ENCODE data around the gene EML3. TPM values are rescaled to one million over a fixed set of nuclear protein-coding genes. Genes with fewer than 3 reads are reported as not detected.
A peak's percentile ranks its signal among the peaks of the same experiment; 100 is the strongest.

Gene EML3
- polyA plus RNA-seq, 2 of the 4 experiments (the other 2 are of a cell fraction), result 15.2 to 27.2 TPM

DNA sequence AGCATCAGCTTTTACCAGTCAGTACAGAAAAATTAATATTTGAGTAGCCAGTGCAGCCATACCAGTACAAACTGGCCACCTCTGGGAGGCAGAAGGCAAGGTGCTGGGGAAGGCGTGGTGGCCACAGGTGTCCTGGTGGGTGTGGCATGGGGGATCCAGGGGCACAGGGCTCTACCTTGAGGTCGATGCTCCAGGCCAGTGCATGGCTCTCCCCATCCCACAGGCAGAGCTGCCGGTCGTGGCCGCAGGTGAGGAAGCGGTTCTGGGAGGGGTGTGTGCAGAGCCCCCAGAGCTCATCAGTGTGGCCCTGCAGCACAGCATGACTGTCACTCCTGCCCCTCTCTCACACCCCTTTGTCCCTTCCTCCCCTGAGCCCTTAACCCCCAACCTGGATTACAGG lies 7.1 kb downstream of the EML3 start (continued):
- TF ChIP-seq, protein P1, sequence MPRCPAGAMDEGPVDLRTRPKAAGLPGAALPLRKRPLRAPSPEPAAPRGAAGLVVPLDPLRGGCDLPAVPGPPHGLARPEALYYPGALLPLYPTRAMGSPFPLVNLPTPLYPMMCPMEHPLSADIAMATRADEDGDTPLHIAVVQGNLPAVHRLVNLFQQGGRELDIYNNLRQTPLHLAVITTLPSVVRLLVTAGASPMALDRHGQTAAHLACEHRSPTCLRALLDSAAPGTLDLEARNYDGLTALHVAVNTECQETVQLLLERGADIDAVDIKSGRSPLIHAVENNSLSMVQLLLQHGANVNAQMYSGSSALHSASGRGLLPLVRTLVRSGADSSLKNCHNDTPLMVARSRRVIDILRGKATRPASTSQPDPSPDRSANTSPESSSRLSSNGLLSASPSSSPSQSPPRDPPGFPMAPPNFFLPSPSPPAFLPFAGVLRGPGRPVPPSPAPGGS (IDR thresholded peaks at IDR 0.05), result no peak
- TF ChIP-seq RAD21 (conservative IDR thresholded peaks at IDR 0.05 in 1 of 2, IDR thresholded peaks at IDR 0.05 in 1 of 2) (no peak), CHD2 (IDR thresholded peaks at IDR 0.05; ENCODE audit: low read length, partially characterized antibody) (no peak), BHLHE40 (IDR thresholded peaks at IDR 0.05; ENCODE audit: low read depth, low read length) (no peak), NR3C1 (IDR thresholded peaks at IDR 0.05) (no peak), HEYL (CRISPR knock-in tag; IDR thresholded peaks at IDR 0.05) (no peak)
- TF ChIP-seq, protein P2, sequence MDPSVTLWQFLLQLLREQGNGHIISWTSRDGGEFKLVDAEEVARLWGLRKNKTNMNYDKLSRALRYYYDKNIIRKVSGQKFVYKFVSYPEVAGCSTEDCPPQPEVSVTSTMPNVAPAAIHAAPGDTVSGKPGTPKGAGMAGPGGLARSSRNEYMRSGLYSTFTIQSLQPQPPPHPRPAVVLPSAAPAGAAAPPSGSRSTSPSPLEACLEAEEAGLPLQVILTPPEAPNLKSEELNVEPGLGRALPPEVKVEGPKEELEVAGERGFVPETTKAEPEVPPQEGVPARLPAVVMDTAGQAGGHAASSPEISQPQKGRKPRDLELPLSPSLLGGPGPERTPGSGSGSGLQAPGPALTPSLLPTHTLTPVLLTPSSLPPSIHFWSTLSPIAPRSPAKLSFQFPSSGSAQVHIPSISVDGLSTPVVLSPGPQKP (IDR thresholded peaks at IDR 0.05; ENCODE audit: low read depth, low read length), result no peak

DNA sequence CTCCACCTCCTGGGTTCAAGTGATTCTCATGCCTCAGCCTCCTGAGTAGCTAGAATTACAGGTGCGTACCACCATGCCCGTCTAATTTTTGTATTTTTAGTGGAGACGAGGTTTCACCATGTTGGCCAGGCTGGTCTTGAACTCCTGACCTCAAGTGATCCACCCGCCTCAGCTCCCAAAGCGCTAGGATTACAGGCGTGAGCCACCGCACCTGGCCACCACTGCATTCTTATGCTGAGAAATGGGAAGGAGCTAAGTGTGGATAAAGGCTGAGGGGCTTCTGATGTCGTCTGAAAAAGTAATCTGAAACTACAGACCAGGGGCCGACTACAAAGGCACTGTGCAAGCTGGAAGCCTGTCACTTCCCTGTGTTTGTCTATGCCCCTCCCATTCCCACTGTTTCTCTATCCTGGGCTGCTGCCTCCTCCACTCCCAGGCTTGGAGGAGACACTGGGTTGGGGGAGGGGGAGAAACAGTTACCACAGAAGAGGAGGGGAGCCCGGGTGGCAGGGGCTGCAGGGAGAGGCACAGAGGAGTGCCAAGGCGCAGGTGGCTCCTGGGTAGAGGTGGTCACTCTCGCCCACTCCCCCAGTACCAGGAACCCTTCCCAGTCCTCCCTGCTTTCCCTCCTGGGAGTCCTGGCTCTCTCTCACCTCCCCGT lies 8.0 kb downstream of the EML3 start:
- peak overlapping the region in 1 of 2 experiments; percentile 44; a peak in 2 of 6 replicates for H3K27ac ChIP-seq
- peak in 1 of 2 experiments; percentile 31 for DNase-seq (ENCODE audit: low read depth in 1 of 2, low spot score in 1 of 2)
- H3K9me3 ChIP-seq, result no peaks in the 10 kb centered on the region
- no peak for ATAC-seq
- no peak for FAIRE-seq
- 0 out of 3 replicates have a peak overlapping the region, but pooled peaks have one; percentile 12 for H3K4me2 ChIP-seq
- ChIA-PET CTCF (interaction anchor here (0.8 to 5.1 kb wide), 8 partner anchors 8 to 210 kb away, joined by 3 to 42 read pairs (median 6); partner anchors contain the start of genes EML3, ROM1 and TUT1), POLR2A (interaction anchor here (0.7 to 1.2 kb wide), 2 partner anchors 14 to 67 kb away, joined by 3 to 7 read pairs; partner anchors contain the start of gene LBHD1)
- 67% methylated on average over 13 of the region's 13 CpGs for WGBS (ENCODE audit: missing lambda C conversion rate)
- H3K4me3 ChIP-seq, result no peak overlapping the region
- TF ChIP-seq RFX5 (IDR thresholded peaks at IDR 0.05) (no peak), HEYL (CRISPR knock-in tag; IDR thresholded peaks at IDR 0.05) (no peak), FOSB (CRISPR knock-in tag; IDR thresholded peaks at IDR 0.05) (no peak), FOXS1 (CRISPR knock-in tag; IDR thresholded peaks at IDR 0.05) (no peak), GATA3 (IDR thresholded peaks at IDR 0.05; ENCODE audit: borderline replicate concordance) (no peak), HOXB13 (CRISPR knock-in tag; IDR thresholded peaks at IDR 0.05; ENCODE audit: low read depth) (no peak), EHMT2 (IDR thresholded peaks at IDR 0.05; ENCODE audit: low read depth) (no peak)
- TF ChIP-seq, protein P3, sequence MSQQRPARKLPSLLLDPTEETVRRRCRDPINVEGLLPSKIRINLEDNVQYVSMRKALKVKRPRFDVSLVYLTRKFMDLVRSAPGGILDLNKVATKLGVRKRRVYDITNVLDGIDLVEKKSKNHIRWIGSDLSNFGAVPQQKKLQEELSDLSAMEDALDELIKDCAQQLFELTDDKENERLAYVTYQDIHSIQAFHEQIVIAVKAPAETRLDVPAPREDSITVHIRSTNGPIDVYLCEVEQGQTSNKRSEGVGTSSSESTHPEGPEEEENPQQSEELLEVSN (IDR thresholded peaks at IDR 0.05; ENCODE audit: borderline replicate concordance, low read depth), result no peak
- TF ChIP-seq, protein P4, sequence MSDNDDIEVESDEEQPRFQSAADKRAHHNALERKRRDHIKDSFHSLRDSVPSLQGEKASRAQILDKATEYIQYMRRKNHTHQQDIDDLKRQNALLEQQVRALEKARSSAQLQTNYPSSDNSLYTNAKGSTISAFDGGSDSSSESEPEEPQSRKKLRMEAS (IDR thresholded peaks at IDR 0.05), result no peak
- peaks cover 19% of the 10 kb centered on the region for H3K4me1 ChIP-seq

DNA sequence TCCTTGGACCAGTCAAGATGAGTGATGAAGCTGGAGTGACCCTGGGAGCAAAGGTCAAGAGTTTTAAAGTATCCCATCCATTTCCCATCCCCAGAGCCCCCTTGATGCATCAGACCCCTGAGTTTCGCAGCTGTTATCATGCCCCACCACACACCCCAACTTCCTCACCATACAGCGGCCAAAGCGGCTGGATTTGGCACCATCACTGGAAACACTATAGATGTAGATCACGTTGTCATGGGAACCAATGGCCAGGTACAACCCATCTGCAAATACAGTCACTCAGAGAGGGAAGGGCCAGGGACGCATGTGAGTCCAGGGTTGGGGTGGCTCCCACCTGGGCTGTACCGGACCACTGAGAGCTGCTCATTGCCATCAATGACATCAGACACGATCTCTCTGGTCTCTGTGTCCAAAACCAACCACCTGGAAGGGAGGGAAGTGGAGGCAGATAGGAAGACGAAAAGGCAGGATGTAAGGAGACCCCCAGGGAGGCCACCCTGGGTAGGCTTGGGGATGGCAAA lies 8.7 kb downstream of the EML3 start:
- ATAC-seq (no peak), FAIRE-seq (no peak), DNase-seq (ENCODE audit: low read depth in 1 of 2, low spot score in 1 of 2) (no peak)
- H3K4me3 ChIP-seq, result no peak overlapping the region
- 96% methylated on average over 8 of the region's 8 CpGs for WGBS (ENCODE audit: missing lambda C conversion rate)
- ChIA-PET CTCF (interaction anchor here (0.8 to 5.1 kb wide), 8 partner anchors 8 to 209 kb away, joined by 3 to 42 read pairs (median 4); partner anchors contain the start of genes EML3, ROM1 and TUT1), POLR2A (interaction anchor here (1.4 to 1.6 kb wide), 2 partner anchors 12 to 30 kb away, joined by 3 to 11 read pairs; partner anchors contain the start of genes EEF1G and TUT1)
- H3K9me3 ChIP-seq, result no peaks in the 10 kb centered on the region
- TF ChIP-seq ZSCAN20 (CRISPR knock-in tag; IDR thresholded peaks at IDR 0.05), result no peak
- no peak for TF ChIP-seq MAZ (IDR thresholded peaks at IDR 0.05; ENCODE audit: borderline replicate concordance, low read depth, low read length)
- TF ChIP-seq TFCP2L1 (CRISPR knock-in tag; IDR thresholded peaks at IDR 0.05), result no peak
- TF ChIP-seq KDM5A (IDR thresholded peaks at IDR 0.05), result no peak
- TF ChIP-seq HOXB5 (CRISPR knock-in tag; IDR thresholded peaks at IDR 0.05), result no peak
- TF ChIP-seq ESRRA (IDR thresholded peaks at IDR 0.05; ENCODE audit: borderline replicate concordance, low read length), result no peak
- no peak for TF ChIP-seq MYC (IDR thresholded peaks at IDR 0.05; ENCODE audit: borderline replicate concordance, low read length)
- TF ChIP-seq, protein P5, sequence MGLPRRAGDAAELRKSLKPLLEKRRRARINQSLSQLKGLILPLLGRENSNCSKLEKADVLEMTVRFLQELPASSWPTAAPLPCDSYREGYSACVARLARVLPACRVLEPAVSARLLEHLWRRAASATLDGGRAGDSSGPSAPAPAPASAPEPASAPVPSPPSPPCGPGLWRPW (IDR thresholded peaks at IDR 0.05), result no peak
- TF ChIP-seq, protein P3 (IDR thresholded peaks at IDR 0.05; ENCODE audit: borderline replicate concordance, low read depth), result no peak
- no peak for TF ChIP-seq ZFP36 (IDR thresholded peaks at IDR 0.05; ENCODE audit: borderline replicate concordance, partially characterized antibody)
- no peak for TF ChIP-seq CBX2 (IDR thresholded peaks at IDR 0.05; ENCODE audit: borderline replicate concordance, low read depth)
- TF ChIP-seq, protein P1 (IDR thresholded peaks at IDR 0.05), result no peak
- TF ChIP-seq RFX5 (IDR thresholded peaks at IDR 0.05), result no peak
- TF ChIP-seq, protein P2 (IDR thresholded peaks at IDR 0.05; ENCODE audit: low read depth, low read length), result no peak
- no peak for TF ChIP-seq SMC3 (IDR thresholded peaks at IDR 0.05)
- H3K4me1 ChIP-seq, result peaks cover 27% of the 10 kb centered on the region
- no peak overlapping the region for H3K4me2 ChIP-seq
- H3K27ac ChIP-seq, result no peak overlapping the region

Data from A549 (cell line).